ENCODE data around the gene GSPT1.

The GSPT1 gene

GRCh38 chr16:11892761-11893160 lies 23.0 kb downstream of the GSPT1 start:
- H3K4me3 ChIP-seq (ENCODE audit: low read length): no peak overlapping the region
- peaks cover 23% of the 10 kb centered on the region for H3K79me2 ChIP-seq (ENCODE audit: low read length)
- no peak overlapping the region for H2AFZ ChIP-seq (ENCODE audit: low read depth, low read length)
- no peaks in the 10 kb centered on the region for H3K4me1 ChIP-seq (ENCODE audit: low read length)
- H3K27ac ChIP-seq (ENCODE audit: low read length): no peak overlapping the region
- peaks cover 28% of the 10 kb centered on the region for H3K36me3 ChIP-seq (replicated peaks; ENCODE audit: low read depth, low read length)
- peaks cover 1% of the 10 kb centered on the region; the same call in 1 of the 2 replicates for H4K20me1 ChIP-seq (ENCODE audit: insufficient read depth, low read length)
- H3K9ac ChIP-seq (ENCODE audit: low read length): no peak overlapping the region
- no peak overlapping the region for H3K4me2 ChIP-seq (ENCODE audit: low read length)
- no peaks in the 10 kb centered on the region for H3K9me3 ChIP-seq (ENCODE audit: insufficient read depth, low read length)
- TF ChIP-seq EZH2phosphoT487 (IDR thresholded peaks at IDR 0.05; ENCODE audit: low read depth) (no peak), CTCF (IDR thresholded peaks at IDR 0.05; ENCODE audit: low read depth, low read length) (no peak)
- H3K27me3 ChIP-seq (ENCODE audit: low read depth, low read length): no peaks in the 10 kb centered on the region

GRCh38 chr16:11890231-11890965 lies 25.4 kb downstream of the GSPT1 start:
- Histone ChIP-seq H3K36me3 (replicated peaks; ENCODE audit: low read depth, low read length) (peaks cover 45% of the 10 kb centered on the region), H3K27me3 (ENCODE audit: low read depth, low read length) (no peaks in the 10 kb centered on the region), H3K9ac (ENCODE audit: low read length) (no peak overlapping the region), H4K20me1 (ENCODE audit: insufficient read depth, low read length) (no peaks in the 10 kb centered on the region), H3K4me2 (ENCODE audit: low read length) (no peak overlapping the region), H3K4me3 (ENCODE audit: low read length) (no peak overlapping the region), H3K79me2 (ENCODE audit: low read length) (peaks cover 7% of the 10 kb centered on the region), H3K9me3 (ENCODE audit: insufficient read depth, low read length) (no peaks in the 10 kb centered on the region), H2AFZ (ENCODE audit: low read depth, low read length) (no peak overlapping the region), H3K27ac (ENCODE audit: low read length) (no peak overlapping the region), H3K4me1 (ENCODE audit: low read length) (no peaks in the 10 kb centered on the region)
- no peak for TF ChIP-seq EZH2phosphoT487 (IDR thresholded peaks at IDR 0.05; ENCODE audit: low read depth)
- TF ChIP-seq CTCF (IDR thresholded peaks at IDR 0.05; ENCODE audit: low read depth, low read length): no peak

- Histone ChIP-seq H3K9ac (ENCODE audit: low read length) (no peak overlapping the region), H3K27me3 (ENCODE audit: low read depth, low read length) (no peaks in the 10 kb centered on the region), H3K4me1 (ENCODE audit: low read length) (no peaks in the 10 kb centered on the region), H3K27ac (ENCODE audit: low read length) (no peak overlapping the region), H3K9me3 (ENCODE audit: insufficient read depth, low read length) (no peaks in the 10 kb centered on the region), H4K20me1 (ENCODE audit: insufficient read depth, low read length) (no peaks in the 10 kb centered on the region), H3K4me2 (ENCODE audit: low read length) (no peak overlapping the region), H3K36me3 (replicated peaks; ENCODE audit: low read depth, low read length) (peaks cover 49% of the 10 kb centered on the region), H3K4me3 (ENCODE audit: low read length) (no peak overlapping the region), H2AFZ (ENCODE audit: low read depth, low read length) (no peak overlapping the region), H3K79me2 (ENCODE audit: low read length) (no peaks in the 10 kb centered on the region)
- TF ChIP-seq CTCF (IDR thresholded peaks at IDR 0.05; ENCODE audit: low read depth, low read length) (no peak), EZH2phosphoT487 (IDR thresholded peaks at IDR 0.05; ENCODE audit: low read depth) (no peak)
Measured at GRCh38 chr16:11886881-11887280, 28.9 kb downstream of the GSPT1 start.

GRCh38 chr16:11884035-11884434 lies 31.7 kb downstream of the GSPT1 start:
- Histone ChIP-seq H3K36me3 (replicated peaks; ENCODE audit: low read depth, low read length) (peaks cover 52% of the 10 kb centered on the region), H3K27ac (ENCODE audit: low read length) (no peak overlapping the region), H4K20me1 (ENCODE audit: insufficient read depth, low read length) (no peaks in the 10 kb centered on the region), H2AFZ (ENCODE audit: low read depth, low read length) (no peak overlapping the region), H3K4me2 (ENCODE audit: low read length) (no peak overlapping the region), H3K4me3 (ENCODE audit: low read length) (no peak overlapping the region), H3K27me3 (ENCODE audit: low read depth, low read length) (no peaks in the 10 kb centered on the region), H3K9ac (ENCODE audit: low read length) (no peak overlapping the region), H3K4me1 (ENCODE audit: low read length) (no peaks in the 10 kb centered on the region), H3K9me3 (ENCODE audit: insufficient read depth, low read length) (no peaks in the 10 kb centered on the region), H3K79me2 (ENCODE audit: low read length) (no peaks in the 10 kb centered on the region)
- no peak for TF ChIP-seq CTCF (IDR thresholded peaks at IDR 0.05; ENCODE audit: low read depth, low read length)
- no peak for TF ChIP-seq EZH2phosphoT487 (IDR thresholded peaks at IDR 0.05; ENCODE audit: low read depth)
